Measurements from ENCODE around the gene SNX13.
"Not testable (repeated sequence)": the region's sequence is repeated elsewhere in the genome, so short reads cannot be mapped to it uniquely, and the experiment has no call there.

SNX13 gene

GRCh38 chr7:17915796-17916195 lies 24.5 kb downstream of the SNX13 start:
- FAIRE-seq (no peak), DNase-seq (ENCODE audit: low spot score) (no peak)

- DNase-seq (ENCODE audit: low spot score) (no peak), FAIRE-seq (no peak)
Observed at GRCh38 chr7:17915168-17915567, 25.1 kb downstream of the SNX13 start.

DNA sequence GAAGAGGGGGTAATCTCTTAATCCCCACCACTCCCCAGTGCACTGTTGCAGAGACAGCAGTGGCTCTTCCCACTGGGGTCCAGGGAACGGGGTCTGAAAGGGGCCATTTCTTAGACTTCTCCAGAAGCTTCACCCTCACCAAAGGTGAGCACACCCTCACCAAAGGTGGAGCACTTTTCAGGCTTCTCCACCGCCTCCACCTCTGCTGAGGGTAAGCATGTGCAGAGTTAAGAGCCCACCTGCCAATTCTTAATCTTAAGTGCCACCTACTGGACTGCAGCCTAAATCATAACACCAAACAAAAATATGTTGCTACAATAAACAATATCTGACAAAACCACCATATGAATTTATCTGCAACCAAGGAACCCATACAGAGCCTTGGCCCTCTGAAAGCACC lies 27.0 kb downstream of the SNX13 start:
- no peak for FAIRE-seq
- DNase-seq (ENCODE audit: low spot score) = no peak

GRCh38 chr7:17912536-17913235 lies 27.6 kb downstream of the SNX13 start:
- no peak for FAIRE-seq
- no peak for DNase-seq (ENCODE audit: low spot score)

DNA sequence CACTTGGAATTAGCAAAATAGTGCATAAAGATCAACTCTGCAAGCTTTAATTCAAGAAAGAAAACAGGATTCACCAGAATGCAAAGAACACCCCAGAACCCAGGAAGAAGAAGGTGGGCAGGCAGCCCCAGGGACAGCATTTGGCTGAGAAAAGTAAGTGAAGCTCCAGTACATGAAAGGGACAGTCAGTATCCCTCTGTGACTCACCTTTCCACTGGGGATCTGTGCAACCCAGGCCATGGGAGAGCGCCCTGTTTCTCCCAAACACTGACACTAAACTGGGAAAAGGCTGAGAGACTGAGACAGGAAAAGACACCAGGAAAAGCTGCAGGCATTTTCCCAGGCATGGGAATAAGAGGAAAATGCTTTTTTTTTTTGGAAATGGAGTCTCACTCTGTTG lies 28.2 kb downstream of the SNX13 start:
- DNase-seq (ENCODE audit: low spot score) = no peak
- no peak for FAIRE-seq

- DNase-seq (ENCODE audit: low spot score) = no peak
- no peak for FAIRE-seq
Observed at GRCh38 chr7:17910377-17910776, 29.9 kb downstream of the SNX13 start.

GRCh38 chr7:17909310-17909709 lies 31.0 kb downstream of the SNX13 start:
- not testable (repeated sequence) for FAIRE-seq; DNase-seq (ENCODE audit: low spot score)

DNA sequence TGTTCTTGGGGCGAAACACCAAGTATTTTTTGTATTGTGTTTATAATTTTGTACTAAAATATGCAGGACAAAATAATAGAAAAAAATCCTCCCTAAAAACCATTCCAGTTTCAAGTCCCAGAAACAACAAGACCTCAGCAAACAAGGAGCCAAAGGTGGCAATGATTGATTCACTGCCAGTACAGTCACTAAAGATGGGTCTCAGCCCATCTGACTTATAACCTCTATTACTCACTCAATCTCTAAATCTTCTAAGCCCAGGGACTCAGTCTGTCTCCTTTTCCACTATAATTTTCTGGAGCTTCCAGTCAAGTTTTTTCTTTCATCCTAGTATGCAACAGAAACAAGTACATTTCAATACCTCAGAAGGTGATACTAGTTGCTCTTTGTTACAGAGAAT lies 33.3 kb downstream of the SNX13 start:
- DNase-seq (ENCODE audit: low spot score) (no peak), FAIRE-seq (no peak)

DNA sequence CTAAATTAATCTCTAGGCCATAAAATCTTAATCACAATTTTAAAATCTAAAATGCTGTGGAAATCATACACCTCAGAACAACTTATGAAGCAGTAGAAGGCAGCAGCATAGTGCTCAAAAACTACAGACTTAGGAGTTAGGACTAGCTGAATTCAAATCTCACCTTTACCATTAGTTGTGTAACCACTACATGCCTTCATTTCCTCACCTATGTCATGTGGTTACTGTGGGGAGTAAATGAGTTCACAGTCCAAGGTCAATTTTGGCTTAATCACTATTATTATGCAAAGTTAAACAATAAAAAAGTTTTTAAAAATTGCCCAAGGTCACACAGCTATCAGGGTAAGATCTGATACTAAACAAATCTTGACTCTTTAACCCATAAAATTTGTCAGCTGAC lies 37.0 kb downstream of the SNX13 start:
- DNase-seq (ENCODE audit: low spot score) = no peak
- no peak for FAIRE-seq

DNA sequence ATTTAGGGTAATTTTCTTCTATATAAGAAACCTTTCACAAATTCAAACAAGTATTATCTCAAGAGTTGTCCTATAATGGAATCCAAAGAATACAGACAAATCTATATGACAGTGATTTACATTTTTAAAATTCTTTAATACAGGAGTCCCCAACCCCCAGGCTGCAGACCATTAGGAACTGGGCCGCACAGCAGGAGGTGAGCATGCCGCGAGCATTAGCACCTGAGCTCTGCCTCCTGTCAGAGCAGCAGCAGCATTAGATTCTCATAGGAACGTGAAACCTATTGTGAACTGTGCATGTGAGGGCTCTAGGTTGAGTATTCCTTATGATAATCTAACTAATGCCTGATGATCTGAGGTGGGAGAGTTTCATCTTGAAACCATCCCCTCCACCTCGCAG lies 37.7 kb downstream of the SNX13 start:
- FAIRE-seq (no peak), DNase-seq (ENCODE audit: low spot score) (no peak)

DNA sequence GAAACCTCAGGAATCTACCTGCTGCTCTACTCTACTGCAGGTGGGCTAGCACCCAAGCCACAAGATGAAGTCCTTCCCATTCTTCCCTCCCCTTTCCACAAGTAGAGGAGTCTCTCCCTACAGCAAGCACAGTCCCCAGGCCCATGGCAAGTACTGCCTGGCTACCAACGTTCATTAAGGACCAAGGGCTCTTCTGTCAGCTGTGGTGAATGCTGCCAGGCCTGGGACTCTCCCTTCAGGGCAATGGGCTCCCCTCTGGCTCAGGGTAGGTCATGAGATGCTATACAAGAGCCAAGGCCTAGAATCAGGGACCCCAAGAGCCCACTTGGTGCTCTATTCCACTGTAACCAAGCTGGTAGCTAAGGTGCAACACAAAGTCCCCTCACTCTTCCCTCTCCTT lies 39.8 kb downstream of the SNX13 start:
- FAIRE-seq (no peak), DNase-seq (ENCODE audit: low spot score) (no peak)

- no peak for FAIRE-seq
Observed at GRCh38 chr7:17898111-17898510, 42.2 kb downstream of the SNX13 start.

DNA sequence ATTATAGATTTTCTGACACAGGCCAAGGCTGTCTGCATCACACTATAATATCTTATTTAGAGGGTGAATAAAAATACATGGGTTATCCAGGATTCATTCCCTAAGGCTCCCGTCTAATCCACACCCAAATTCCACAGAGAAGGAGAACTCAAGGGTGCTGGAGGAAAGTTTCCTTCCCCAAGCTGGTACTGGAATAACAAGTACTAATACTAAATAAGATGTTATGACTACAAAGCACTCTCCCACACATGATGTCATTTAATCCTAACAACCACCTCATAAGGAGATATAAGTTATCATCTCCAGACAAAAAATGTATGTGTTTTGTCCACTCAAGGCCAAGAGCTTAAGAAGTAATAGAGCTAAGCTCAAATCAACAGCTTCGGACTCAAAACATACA lies 53.0 kb downstream of the SNX13 start:
- FAIRE-seq (no peak), DNase-seq (ENCODE audit: low spot score) (no peak)

More at GRCh38 chr7:17898111-17898510, 42.2 kb downstream of the SNX13 start:
- DNase-seq (ENCODE audit: low spot score) = no peak

GRCh38 chr7:17882685-17883084 lies 57.6 kb downstream of the SNX13 start:
- FAIRE-seq (no peak), DNase-seq (ENCODE audit: low spot score) (no peak)

DNA sequence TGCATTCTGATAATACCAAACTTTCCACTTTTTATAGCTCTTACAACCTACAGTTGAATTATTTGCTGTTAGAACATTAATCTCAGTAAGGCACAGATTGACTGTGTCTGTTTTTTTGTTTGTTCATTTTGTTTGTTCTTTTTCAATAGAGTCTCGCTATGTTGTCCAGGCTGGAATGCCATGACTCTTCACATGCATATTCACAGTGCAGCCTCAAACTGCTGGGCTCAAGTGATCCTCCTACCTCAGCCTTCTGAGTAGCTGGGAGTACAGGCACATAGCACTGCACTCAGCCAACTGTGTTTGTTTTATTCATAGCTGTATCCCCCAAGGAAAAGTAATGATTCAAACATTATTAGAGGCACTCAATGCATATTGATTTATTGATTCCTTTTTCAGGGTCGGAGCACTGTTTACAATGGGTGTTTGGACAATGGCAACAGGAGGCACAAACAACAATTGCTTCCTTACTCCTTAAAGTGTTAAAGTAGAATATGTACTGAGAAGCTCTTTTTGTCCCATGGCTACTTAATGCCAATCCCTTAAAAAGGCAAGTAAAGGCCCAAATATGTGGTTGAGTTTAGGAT lies 61.1 kb downstream of the SNX13 start:
- DNase-seq (ENCODE audit: low spot score) (no peak), FAIRE-seq (no peak)

DNA sequence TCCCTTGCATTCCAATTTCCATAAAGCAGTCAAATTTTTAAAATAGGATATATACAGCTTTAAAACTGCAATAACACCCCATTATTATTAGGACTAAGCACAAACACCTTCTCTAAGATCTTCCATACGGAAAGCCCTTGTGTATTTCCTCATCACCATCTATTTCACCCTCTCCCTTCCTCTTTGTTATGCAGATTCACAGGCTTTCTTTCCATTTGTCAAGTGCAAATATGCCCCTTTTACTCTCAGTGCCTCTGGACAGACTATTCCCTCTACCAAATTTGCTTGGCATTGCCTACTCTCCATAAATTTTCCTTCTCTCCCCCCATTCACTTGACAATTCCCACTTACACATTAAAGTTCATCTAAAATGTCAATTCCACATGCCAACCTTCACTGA lies 61.7 kb downstream of the SNX13 start:
- no peak for FAIRE-seq
- no peak for DNase-seq (ENCODE audit: low spot score)

DNA sequence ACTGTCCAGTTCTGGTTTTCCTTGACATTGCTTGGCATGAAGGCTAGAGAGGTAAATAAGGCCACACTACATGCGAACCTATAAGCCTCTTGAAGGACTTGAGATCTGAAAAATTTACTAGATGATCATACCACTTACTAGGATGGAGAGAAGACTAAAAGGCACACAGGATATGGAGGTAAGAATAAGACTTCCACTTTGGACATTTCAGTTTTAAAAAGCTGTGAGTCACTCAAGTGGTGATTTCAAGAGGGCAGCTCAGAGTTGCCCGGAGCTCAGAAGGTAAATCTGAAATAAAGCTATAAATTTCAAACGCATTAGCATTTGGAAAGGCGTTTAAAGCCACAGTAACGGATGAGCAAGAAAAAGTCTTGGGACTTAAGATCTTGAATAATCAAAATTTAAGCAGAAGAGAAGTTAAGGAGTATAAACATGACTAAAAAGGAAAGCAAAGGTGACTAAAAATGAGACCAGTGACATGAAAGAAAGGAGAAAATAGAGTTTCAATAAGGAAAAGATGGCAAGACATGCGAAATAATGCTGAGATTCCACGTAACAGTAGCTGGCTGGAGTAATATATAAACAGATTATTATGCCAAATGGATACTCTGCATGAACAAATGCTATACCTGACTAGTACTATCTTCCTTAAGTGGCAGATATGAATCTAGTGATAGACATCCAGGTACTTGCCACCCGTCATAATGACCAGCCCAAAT lies 68.3 kb downstream of the SNX13 start:
- FAIRE-seq (no peak), DNase-seq (ENCODE audit: low spot score) (no peak)

DNA sequence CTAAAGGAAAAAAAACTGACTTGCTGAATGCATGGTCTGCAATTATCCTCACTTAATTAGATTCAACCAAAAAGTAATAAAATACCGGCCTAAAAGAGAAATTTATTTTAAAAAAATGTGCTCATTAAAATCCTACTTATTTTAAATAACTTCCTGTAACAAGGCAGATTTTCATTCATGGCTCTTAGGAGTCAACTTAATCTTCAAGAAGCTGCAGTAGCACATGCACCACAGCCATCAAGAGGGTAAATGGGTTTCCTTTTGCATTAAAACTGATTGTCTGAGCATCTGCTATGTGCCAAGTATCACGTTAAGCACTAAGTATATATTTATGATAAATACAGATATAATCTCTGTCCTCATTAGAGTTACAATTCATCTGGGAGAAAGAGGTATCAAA lies 69.9 kb downstream of the SNX13 start:
- DNase-seq (ENCODE audit: low spot score) (no peak), FAIRE-seq (no peak)

GRCh38 chr7:17863809-17864143 lies 76.5 kb downstream of the SNX13 start:
- FAIRE-seq (no peak), DNase-seq (ENCODE audit: low spot score) (no peak)

DNA sequence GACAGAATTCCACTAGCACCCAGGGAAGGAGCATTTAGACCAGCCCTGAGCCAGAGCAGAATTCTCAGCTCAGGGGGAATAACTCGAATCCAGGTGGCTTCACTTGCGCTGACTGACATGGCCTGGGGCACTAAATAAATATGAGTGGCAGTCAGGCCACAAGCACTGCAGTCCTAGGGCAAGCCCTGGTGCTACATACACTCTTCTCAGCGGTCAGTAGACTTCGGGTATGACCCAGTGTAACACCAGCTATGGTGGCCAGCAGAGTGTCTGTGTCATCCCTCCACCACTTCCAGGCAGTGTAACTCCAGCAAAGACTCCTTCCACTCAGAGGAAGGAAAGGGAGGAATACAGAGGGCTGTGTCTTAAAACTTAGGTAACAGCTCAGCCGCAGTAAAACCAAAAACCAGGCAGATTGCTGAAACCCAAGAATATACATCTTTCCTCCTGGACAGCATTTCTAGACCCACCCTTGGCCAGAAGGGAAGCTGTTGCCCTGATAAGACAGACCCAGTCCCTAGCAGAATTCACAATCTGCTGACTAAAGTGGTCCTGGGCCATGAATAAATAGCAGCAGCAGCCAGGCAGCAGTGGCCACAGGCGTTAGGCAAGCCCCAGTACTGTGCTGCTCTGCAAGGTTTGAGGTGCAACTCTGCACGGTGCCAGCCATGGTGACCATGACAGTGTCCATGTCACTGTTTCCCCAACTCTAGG lies 77.0 kb downstream of the SNX13 start:
- FAIRE-seq = no peak

GRCh38 chr7:17856251-17856650 lies 84.0 kb downstream of the SNX13 start:
- FAIRE-seq (no peak), DNase-seq (ENCODE audit: low spot score) (no peak)

More for the DNA sequence above, 77.0 kb downstream of the SNX13 start:
- no peak for DNase-seq (ENCODE audit: low spot score)

DNA sequence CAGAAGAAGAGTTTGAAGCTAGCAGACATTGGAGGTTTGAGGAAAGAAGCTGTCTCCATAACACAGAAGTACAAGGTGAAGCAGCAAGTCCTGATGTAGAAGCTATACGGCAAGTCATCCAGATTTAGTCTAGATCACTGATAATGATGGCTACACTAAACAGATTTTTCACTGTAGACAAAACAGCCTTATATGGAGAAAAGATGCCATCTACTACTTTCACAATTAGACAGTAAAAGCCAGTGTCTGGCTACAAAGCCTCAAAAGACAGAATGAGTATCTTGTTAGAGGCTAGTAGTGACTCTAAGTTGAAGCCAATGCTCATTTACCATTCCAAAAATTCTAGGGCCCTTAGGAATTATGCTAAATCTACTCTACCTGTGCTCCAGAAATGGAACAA lies 85.1 kb downstream of the SNX13 start:
- no peak for FAIRE-seq
- no peak for DNase-seq (ENCODE audit: low spot score)
